ENCODE data around the gene LILRA1.
"Not testable (repeated sequence)": the region's sequence is repeated elsewhere in the genome, so short reads cannot be mapped to it uniquely, and the experiment has no call there.

DNA sequence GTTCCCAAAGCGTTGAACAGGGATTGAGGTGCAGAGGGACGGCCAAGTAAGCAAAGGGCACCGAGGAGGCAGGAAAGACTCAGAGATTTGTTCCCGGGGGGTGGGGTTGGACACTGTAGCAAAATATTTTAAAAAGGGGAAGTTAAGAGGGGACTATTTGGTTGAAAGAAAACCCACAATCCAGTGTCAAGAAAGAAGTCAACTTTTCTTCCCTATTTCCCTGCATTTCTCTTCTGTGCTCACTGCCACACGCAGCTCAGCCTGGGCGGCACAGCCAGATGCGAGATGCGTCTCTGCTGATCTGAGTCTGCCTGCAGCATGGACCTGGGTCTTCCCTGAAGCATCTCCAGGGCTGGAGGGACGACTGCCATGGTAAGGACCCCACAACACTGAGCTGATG, 36.8 kb downstream of the LILRA1 start, which contains the start of gene LILRB1:
- not testable (repeated sequence) for TF ChIP-seq CTCF (conservative IDR thresholded peaks at IDR 0.05; ENCODE audit: low read depth, low read length); EZH2 (IDR thresholded peaks at IDR 0.05; ENCODE audit: low read length, unreplicated experiment)
